Neural cell (in vitro differentiated cells): ENCODE measurements around the gene RNF149. TPM values are rescaled to one million over a fixed set of nuclear protein-coding genes. Genes with fewer than 3 reads are reported as not detected.
"Not testable (repeated sequence)": the region's sequence is repeated elsewhere in the genome, so short reads cannot be mapped to it uniquely, and the experiment has no call there.

Experiments used
- H2AFZ ChIP-seq: fragments of 200-600, 300-800 bp; sonication (generic), shearing (Covaris generic); 2 replicates; pipeline ENCODE4 v1.6.0; 2014; ENCODE audit warnings: low read depth, mild to moderate bottlenecking, antibody characterized with exemption, low read length, moderate library complexity
- H3F3A ChIP-seq: fragments of 200-600 bp; shearing (Covaris generic); 2 replicates; pipeline ENCODE4 v1.6.1; 2016; ENCODE audit warnings: mild to moderate bottlenecking, moderate library complexity, mixed read lengths, antibody characterized with exemption, low read length; ENCODE audit not compliant: insufficient read depth, poor library complexity, severe bottlenecking
- H3K27ac ChIP-seq: fragments of 200-600, 300-800 bp; sonication (generic), shearing (Covaris generic); 2 replicates; pipeline ENCODE4 v1.5.1; 2014; ENCODE audit warnings: mild to moderate bottlenecking, low read length, moderate library complexity
- H3K27me3 ChIP-seq: fragments of 300-800, 200-600 bp; sonication (generic), shearing (Covaris generic); 2 replicates; pipeline ENCODE4 v1.6.0; 2014; ENCODE audit warnings: mild to moderate bottlenecking, low read depth, low read length, moderate library complexity; ENCODE audit not compliant: insufficient read depth
- H3K36me3 ChIP-seq: fragments of 300-800, 200-600 bp; sonication (generic), shearing (Covaris generic); 2 replicates; pipeline ENCODE4 v1.5.1; 2014; ENCODE audit warnings: mild to moderate bottlenecking, antibody characterized with exemption, low read length, moderate library complexity; ENCODE audit not compliant: insufficient read depth
- H3K4me2 ChIP-seq: fragments of 300-800, 200-600 bp; sonication (generic), shearing (Covaris generic); 2 replicates; pipeline ENCODE4 v1.6.0; 2014; ENCODE audit warnings: mild to moderate bottlenecking, low read length
- H3K4me3 ChIP-seq: fragments of 300-800, 200-600 bp; sonication (generic), shearing (Covaris generic); 2 replicates; pipeline ENCODE4 v1.5.1; 2014; ENCODE audit warnings: mild to moderate bottlenecking, low read length, moderate library complexity
- H3K79me2 ChIP-seq: fragments of 200-600 bp; shearing (Covaris generic); replicated peaks from 2 replicates; pipeline ENCODE4 v1.6.0; 2014; ENCODE audit warnings: mild to moderate bottlenecking, low read length, moderate library complexity; ENCODE audit not compliant: insufficient read depth
- H3K9ac ChIP-seq: fragments of 300-800, 200-600 bp; sonication (generic), shearing (Covaris generic); 2 replicates; pipeline ENCODE4 v1.6.1; 2016; ENCODE audit warnings: mild to moderate bottlenecking, low read length, mixed read lengths
- H3K9me2 ChIP-seq: fragments of 200-600 bp; shearing (Covaris generic); 2 replicates; pipeline ENCODE4 v1.6.1; 2016; ENCODE audit warnings: mild to moderate bottlenecking, low read length, mixed read lengths; ENCODE audit not compliant: insufficient read depth
- H3K9me3 ChIP-seq: fragments of 200-600, 300-800 bp; sonication (generic), shearing (Covaris generic); 2 replicates; pipeline ENCODE4 v1.6.1; 2016; ENCODE audit warnings: mild to moderate bottlenecking, mixed run types, low read length, moderate library complexity, mixed read lengths
- H4K20me1 ChIP-seq: fragments of 200-600 bp; shearing (Covaris generic); 2 replicates; pipeline ENCODE4 v1.6.1; 2016; ENCODE audit warnings: mild to moderate bottlenecking, mixed run types; ENCODE audit not compliant: insufficient read depth
- EP300 ChIP-seq: fragments of 450-650 bp; conservative IDR thresholded peaks from 2 replicates; pipeline ENCODE4 v1.6.1; 2014; ENCODE audit warnings: antibody characterized with exemption, mild to moderate bottlenecking, moderate library complexity; ENCODE audit not compliant: poor library complexity, severe bottlenecking
- EZH2 ChIP-seq: fragments of 200-600, 300-800 bp; shearing (Covaris generic), sonication (generic); IDR thresholded peaks from 2 replicates; pipeline ENCODE4 v1.6.1; 2014; ENCODE audit warnings: antibody characterized with exemption, low read length, borderline replicate concordance, mild to moderate bottlenecking; ENCODE audit not compliant: insufficient read depth, poor library complexity, severe bottlenecking
- MXI1 ChIP-seq: fragments of 450-650 bp; conservative IDR thresholded peaks from 2 replicates; pipeline ENCODE4 v1.6.1; 2014; ENCODE audit warnings: antibody characterized with exemption, mild to moderate bottlenecking; ENCODE audit not compliant: poor library complexity, severe bottlenecking
- POLR2AphosphoS5 ChIP-seq: IDR thresholded peaks from 2 replicates; pipeline ENCODE4 v1.6.1; 2012
- RAD21 ChIP-seq: fragments of 450-650 bp; conservative IDR thresholded peaks from 2 replicates; pipeline ENCODE4 v1.6.1; 2014; ENCODE audit warnings: antibody characterized with exemption, mild to moderate bottlenecking, moderate library complexity
- SMC3 ChIP-seq: fragments of 450-650 bp; conservative IDR thresholded peaks from 2 replicates; pipeline ENCODE4 v1.6.1; 2014; ENCODE audit warnings: antibody characterized with exemption, mild to moderate bottlenecking, moderate library complexity; ENCODE audit not compliant: poor library complexity
- TAF1 ChIP-seq: IDR thresholded peaks from 2 replicates; pipeline ENCODE4 v1.6.1; 2012; ENCODE audit warnings: low read depth
- polyA plus RNA-seq: library from polyadenylated mRNA; depleted of rRNA; stranded (reverse); fragments of >200 nt; gene quantifications from 2 replicates; pipeline ENCODE4 v1.2.3, GENCODE V29; 2014
- TF ChIP-seq, protein P1 (sequence below): IDR thresholded peaks from 2 replicates; pipeline ENCODE4 v1.6.1; 2012; ENCODE audit warnings: borderline replicate concordance
- TF ChIP-seq, protein P2 (sequence below): fragments of 450-650 bp; IDR thresholded peaks from 2 replicates; pipeline ENCODE4 v1.5.1; 2014; ENCODE audit warnings: antibody characterized with exemption, mild to moderate bottlenecking, moderate library complexity; ENCODE audit not compliant: poor library complexity, severe bottlenecking

RNF149 gene
- polyA plus RNA-seq, 1 donor from 2014 or later, result 39.7 TPM

DNA sequence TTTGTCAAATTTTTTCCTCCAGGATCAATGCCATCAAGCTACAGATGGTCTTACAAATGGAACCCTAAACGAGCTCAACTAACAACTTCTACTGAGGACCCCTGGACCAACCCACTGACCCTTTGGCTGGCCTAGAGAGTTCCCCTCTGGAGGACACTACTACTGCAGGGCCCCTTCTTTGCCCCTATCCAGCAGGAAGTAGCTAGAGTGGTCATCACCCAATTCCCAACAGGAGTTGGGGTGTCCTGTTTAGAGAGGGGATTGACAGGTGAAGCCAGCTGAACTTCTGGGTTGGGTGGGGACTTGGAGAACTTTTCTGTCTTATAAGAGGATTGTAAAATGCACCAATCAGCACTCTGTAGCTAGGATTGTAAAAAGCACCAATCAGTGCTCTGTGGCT is 72.5 kb downstream of the RNF149 start:
- H3K9me3 ChIP-seq, H3K27ac ChIP-seq, H4K20me1 ChIP-seq, H3K36me3 ChIP-seq, H3K9ac ChIP-seq, H3K27me3 ChIP-seq, H3K9me2 ChIP-seq, H3K4me3 ChIP-seq, H2AFZ ChIP-seq, H3F3A ChIP-seq, H3K4me2 ChIP-seq, H3K79me2 ChIP-seq: not testable (repeated sequence)

DNA sequence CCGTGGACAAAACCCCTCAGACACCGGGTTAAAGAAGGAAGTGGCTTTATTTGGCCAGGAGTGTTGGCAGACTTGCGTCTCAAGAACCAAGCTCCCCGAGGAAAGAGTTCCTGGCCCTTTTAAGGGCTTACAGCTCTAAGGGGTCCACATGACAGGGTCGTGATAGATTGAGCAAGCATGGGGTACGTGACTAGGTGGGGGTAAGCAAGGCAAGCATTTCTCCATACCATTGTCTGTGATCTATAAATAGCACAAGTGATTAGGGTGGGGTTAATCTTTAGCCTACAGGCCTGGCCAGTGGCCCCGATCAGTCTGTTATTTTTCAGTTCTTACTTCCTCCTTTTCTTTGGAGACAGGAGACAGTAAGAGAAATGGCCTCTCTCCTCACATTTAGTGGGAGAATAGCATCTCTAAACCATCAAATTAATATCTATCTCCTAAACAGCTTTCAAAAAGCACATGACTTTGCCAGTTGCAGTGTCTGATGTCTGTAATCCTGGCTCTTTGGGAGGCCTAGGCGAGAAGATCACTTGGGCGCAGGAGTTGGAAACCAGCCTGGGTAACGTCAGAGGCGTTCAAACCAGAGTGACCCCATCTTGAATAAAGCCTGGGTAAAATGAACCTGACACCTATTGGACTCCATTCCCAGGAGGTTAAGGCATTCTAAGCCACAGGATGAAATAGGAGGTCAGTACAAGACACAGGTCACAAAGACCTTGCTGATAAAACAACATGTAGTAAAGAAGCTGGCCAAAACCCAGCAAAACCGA is 74.1 kb downstream of the RNF149 start:
- Histone ChIP-seq H3K27me3 (no peaks in the 10 kb centered on the region), H3K79me2 (no peaks in the 10 kb centered on the region), H2AFZ (no peak overlapping the region), H3K36me3 (no peaks in the 10 kb centered on the region), H3F3A (no peaks in the 10 kb centered on the region), H3K4me2 (no peak overlapping the region), H3K27ac (no peak overlapping the region), H3K9me2 (no peaks in the 10 kb centered on the region), H4K20me1 (no peaks in the 10 kb centered on the region), H3K9ac (no peak overlapping the region), H3K4me3 (no peak overlapping the region), H3K9me3 (no peaks in the 10 kb centered on the region)
- TF ChIP-seq EP300 (no peak), MXI1 (no peak), RAD21 (no peak), POLR2AphosphoS5 (no peak), TAF1 (no peak), SMC3 (no peak), EZH2 (no peak)
- TF ChIP-seq, protein P1, sequence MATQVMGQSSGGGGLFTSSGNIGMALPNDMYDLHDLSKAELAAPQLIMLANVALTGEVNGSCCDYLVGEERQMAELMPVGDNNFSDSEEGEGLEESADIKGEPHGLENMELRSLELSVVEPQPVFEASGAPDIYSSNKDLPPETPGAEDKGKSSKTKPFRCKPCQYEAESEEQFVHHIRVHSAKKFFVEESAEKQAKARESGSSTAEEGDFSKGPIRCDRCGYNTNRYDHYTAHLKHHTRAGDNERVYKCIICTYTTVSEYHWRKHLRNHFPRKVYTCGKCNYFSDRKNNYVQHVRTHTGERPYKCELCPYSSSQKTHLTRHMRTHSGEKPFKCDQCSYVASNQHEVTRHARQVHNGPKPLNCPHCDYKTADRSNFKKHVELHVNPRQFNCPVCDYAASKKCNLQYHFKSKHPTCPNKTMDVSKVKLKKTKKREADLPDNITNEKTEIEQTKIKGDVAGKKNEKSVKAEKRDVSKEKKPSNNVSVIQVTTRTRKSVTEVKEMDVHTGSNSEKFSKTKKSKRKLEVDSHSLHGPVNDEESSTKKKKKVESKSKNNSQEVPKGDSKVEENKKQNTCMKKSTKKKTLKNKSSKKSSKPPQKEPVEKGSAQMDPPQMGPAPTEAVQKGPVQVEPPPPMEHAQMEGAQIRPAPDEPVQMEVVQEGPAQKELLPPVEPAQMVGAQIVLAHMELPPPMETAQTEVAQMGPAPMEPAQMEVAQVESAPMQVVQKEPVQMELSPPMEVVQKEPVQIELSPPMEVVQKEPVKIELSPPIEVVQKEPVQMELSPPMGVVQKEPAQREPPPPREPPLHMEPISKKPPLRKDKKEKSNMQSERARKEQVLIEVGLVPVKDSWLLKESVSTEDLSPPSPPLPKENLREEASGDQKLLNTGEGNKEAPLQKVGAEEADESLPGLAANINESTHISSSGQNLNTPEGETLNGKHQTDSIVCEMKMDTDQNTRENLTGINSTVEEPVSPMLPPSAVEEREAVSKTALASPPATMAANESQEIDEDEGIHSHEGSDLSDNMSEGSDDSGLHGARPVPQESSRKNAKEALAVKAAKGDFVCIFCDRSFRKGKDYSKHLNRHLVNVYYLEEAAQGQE, result no peak
- TF ChIP-seq, protein P2, sequence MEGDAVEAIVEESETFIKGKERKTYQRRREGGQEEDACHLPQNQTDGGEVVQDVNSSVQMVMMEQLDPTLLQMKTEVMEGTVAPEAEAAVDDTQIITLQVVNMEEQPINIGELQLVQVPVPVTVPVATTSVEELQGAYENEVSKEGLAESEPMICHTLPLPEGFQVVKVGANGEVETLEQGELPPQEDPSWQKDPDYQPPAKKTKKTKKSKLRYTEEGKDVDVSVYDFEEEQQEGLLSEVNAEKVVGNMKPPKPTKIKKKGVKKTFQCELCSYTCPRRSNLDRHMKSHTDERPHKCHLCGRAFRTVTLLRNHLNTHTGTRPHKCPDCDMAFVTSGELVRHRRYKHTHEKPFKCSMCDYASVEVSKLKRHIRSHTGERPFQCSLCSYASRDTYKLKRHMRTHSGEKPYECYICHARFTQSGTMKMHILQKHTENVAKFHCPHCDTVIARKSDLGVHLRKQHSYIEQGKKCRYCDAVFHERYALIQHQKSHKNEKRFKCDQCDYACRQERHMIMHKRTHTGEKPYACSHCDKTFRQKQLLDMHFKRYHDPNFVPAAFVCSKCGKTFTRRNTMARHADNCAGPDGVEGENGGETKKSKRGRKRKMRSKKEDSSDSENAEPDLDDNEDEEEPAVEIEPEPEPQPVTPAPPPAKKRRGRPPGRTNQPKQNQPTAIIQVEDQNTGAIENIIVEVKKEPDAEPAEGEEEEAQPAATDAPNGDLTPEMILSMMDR, result no peak
